K562 (cell line): ENCODE data around the gene SH3BP2. TPM values are rescaled to one million over a fixed set of nuclear protein-coding genes. Genes with fewer than 3 reads are reported as not detected.

Experiments used
- ATAC-seq: fragments of 200-7000 bp; cut with Tn5 transposase; 3 replicates; pipeline ENCODE4 v1.9.1; 2020; ENCODE audit warnings: moderate library complexity
- BruUV-seq: library from RNA; stranded (reverse); fragments of 400-500 nt; replicated peaks from 2 replicates; lab custom pipeline; 2021; lab: Mats Ljungman, UMichigan
- CTCF ChIA-PET: fragments of 300-600 bp; formaldehyde crosslinking; extraction: SDS; loops from one replicate; lab custom pipeline; 2021; ENCODE audit warnings: low intra/inter-chr PET ratio; lab: Yijun Ruan, JAX
- POLR2A ChIA-PET: fragments of 300-600, 350-650 bp; sonication (Branson Sonifier 250); formaldehyde crosslinking; extraction: SDS; loops from one replicate; lab custom pipeline; 2021; ENCODE audit warnings: antibody characterized with exemption, inconsistent platforms; lab: Yijun Ruan, JAX
- DNase-seq, 4 experiments: peaks; one replicate each; pipeline versions ENCODE4 v3.0.0 to v3.0.0-alpha.2; 2011 to 2018; ENCODE audit warnings: low spot score in 3 of 4, mixed read lengths in 3 of 4; ENCODE audit errors: extremely low read depth in 1 of 4
- FAIRE-seq: peaks from 2 replicates; lab custom pipeline; 2011; peaks lifted over from hg19 to GRCh38; lab: Jason Lieb, UNC
- H2AFZ ChIP-seq: 2 replicates; pipeline ENCODE4 v1.6.0; 2011; ENCODE audit warnings: low read depth, low read length, control low read depth, inconsistent platforms
- H3K27ac ChIP-seq: fragments of 200-600 bp; 3 replicates; pipeline ENCODE4 v1.8.0; 2011; ENCODE audit warnings: low read depth, mild to moderate bottlenecking, control low read depth, inconsistent platforms, low read length, moderate library complexity, mixed read lengths; ENCODE audit errors: extremely low read depth
- H3K27me3 ChIP-seq, 2 experiments: fragments of 300-600 bp in 1 of 2; 2 replicates in 1 of 2; 3 replicates in 1 of 2; pipeline versions ENCODE4 v1.6.0 to v1.8.0; 2011; ENCODE audit warnings: inconsistent platforms in 2 of 2, low read length in 2 of 2, mild to moderate bottlenecking in 1 of 2, mixed read lengths in 1 of 2, moderate library complexity in 1 of 2; ENCODE audit not compliant: control insufficient read depth in 2 of 2, insufficient read depth in 2 of 2
- H3K36me3 ChIP-seq: fragments of 300-600 bp; 3 replicates; pipeline ENCODE4 v1.8.0; 2011; ENCODE audit warnings: mild to moderate bottlenecking, low read length, inconsistent platforms; ENCODE audit not compliant: control insufficient read depth, insufficient read depth
- H3K4me1 ChIP-seq, 2 experiments: fragments of 200-600 bp in 1 of 2; replicated peaks in 1 of 2; 2 replicates in 1 of 2; 3 replicates in 1 of 2; pipeline versions ENCODE4 v1.5.1 to v1.8.0; 2011; ENCODE audit warnings: inconsistent platforms in 2 of 2, low read length in 2 of 2, mild to moderate bottlenecking in 1 of 2, mixed read lengths in 1 of 2, moderate library complexity in 1 of 2; ENCODE audit not compliant: control insufficient read depth in 2 of 2, insufficient read depth in 2 of 2
- H3K4me2 ChIP-seq: 2 replicates; pipeline ENCODE4 v1.6.1; 2011; ENCODE audit warnings: low read length, control low read depth, inconsistent platforms, mixed read lengths; ENCODE audit not compliant: insufficient read depth
- H3K4me3 ChIP-seq: fragments of 200-600 bp; sonication (generic), shearing (Covaris generic); 2 replicates; pipeline ENCODE4 v1.5.1; 2016; ENCODE audit warnings: control low read depth, inconsistent platforms
- H3K79me2 ChIP-seq: fragments of 200-600 bp; 3 replicates; pipeline ENCODE4 v1.8.0; 2011; ENCODE audit warnings: low read length, inconsistent platforms; ENCODE audit not compliant: control insufficient read depth, insufficient read depth
- H3K9ac ChIP-seq, 2 experiments: 2 replicates each; pipeline versions ENCODE4 v1.6.0 to v1.6.1; 2011; ENCODE audit warnings: low read depth in 2 of 2, low read length in 2 of 2, control low read depth in 1 of 2, inconsistent platforms in 1 of 2, mild to moderate bottlenecking in 1 of 2, mixed read lengths in 1 of 2; ENCODE audit not compliant: insufficient read depth in 1 of 2
- H3K9me1 ChIP-seq: one replicate; pipeline ENCODE4 v1.6.0; 2011; ENCODE audit warnings: inconsistent platforms, mild to moderate bottlenecking, low read length, moderate library complexity; ENCODE audit not compliant: control insufficient read depth, insufficient read depth
- H3K9me3 ChIP-seq: replicated peaks from 2 replicates; pipeline ENCODE4 v1.5.1; 2011; ENCODE audit warnings: low read depth, low read length, inconsistent platforms; ENCODE audit not compliant: control insufficient read depth, insufficient read depth
- H4K20me1 ChIP-seq: replicated peaks from 2 replicates; pipeline ENCODE4 v1.6.1; 2011; ENCODE audit warnings: low read length, inconsistent platforms, mixed read lengths; ENCODE audit not compliant: control insufficient read depth, insufficient read depth
- ASH1L ChIP-seq: fragments of 450-650 bp; IDR thresholded peaks from 2 replicates; pipeline ENCODE4 v1.6.1; 2018; ENCODE audit warnings: borderline replicate concordance, mild to moderate bottlenecking, low read depth; ENCODE audit not compliant: partially characterized antibody
- CBX8 ChIP-seq: fragments of 200-600 bp; sonication (generic); IDR thresholded peaks from 2 replicates; pipeline ENCODE4 v1.6.1; 2012; ENCODE audit warnings: borderline replicate concordance, mixed run types, low read depth, mild to moderate bottlenecking, moderate library complexity, mixed read lengths, low read length, control low read depth, inconsistent platforms; ENCODE audit not compliant: poor library complexity, severe bottlenecking; ENCODE audit errors: extremely low read depth
- CHD1 ChIP-seq: fragments of 200-600 bp; sonication (generic); IDR thresholded peaks from one replicate; pipeline ENCODE4 v1.6.1; 2012; ENCODE audit warnings: mild to moderate bottlenecking, moderate library complexity, low read length, inconsistent platforms
- ILK ChIP-seq: fragments of 450-650 bp; IDR thresholded peaks from 2 replicates; pipeline ENCODE4 v1.6.1; 2016; ENCODE audit warnings: missing genetic modification characterization, low read depth, mild to moderate bottlenecking, missing compliant biosample characterization, moderate library complexity, borderline replicate concordance
- RHOXF2B ChIP-seq: fragments of 250-450 bp; sonication (Bioruptor Pico); conservative IDR thresholded peaks from 2 replicates; pipeline ENCODE4 v1.5.1; 2021
- SIN3A ChIP-seq, 2 experiments: fragments of 150-350 bp in 1 of 2; IDR thresholded peaks; 2 replicates each; pipeline ENCODE4 v1.6.1; 2011 to 2016; ENCODE audit warnings: borderline replicate concordance in 2 of 2, low read depth in 2 of 2, low read length in 2 of 2, mild to moderate bottlenecking in 2 of 2, moderate library complexity in 2 of 2; ENCODE audit not compliant: control insufficient read depth in 1 of 2
- TRIM24 ChIP-seq, 2 experiments: fragments of 450-650 bp; IDR thresholded peaks; 2 replicates each; pipeline ENCODE4 v1.6.1; 2016
- XRCC4 ChIP-seq: IDR thresholded peaks from one replicate; pipeline ENCODE4 v1.6.1; 2011; ENCODE audit not compliant: insufficient read depth, insufficient read length; ENCODE audit errors: extremely low read depth
- ZNF408 ChIP-seq: fragments of 250-450 bp; sonication (Bioruptor Pico); IDR thresholded peaks from 2 replicates; pipeline ENCODE4 v1.4.0; 2020; ENCODE audit warnings: low read depth, mild to moderate bottlenecking, moderate library complexity
- WGBS: fragments of 100-300 bp; shearing (Covaris generic); methylation state at CpG from one replicate; pipeline ENCODE4 v1.1.6; 2016; ENCODE audit warnings: low coverage, mixed read lengths; ENCODE audit not compliant: insufficient coverage; ENCODE audit errors: missing lambda C conversion rate; 5-methylcytosine and 5-hydroxymethylcytosine counted together
- in situ Hi-C: fragments of 300-500 bp; cut with MboI; formaldehyde crosslinking; loops from 4 replicates; pipeline ENCODE4 v1.15.0; 2018; ENCODE audit warnings: inconsistent platforms, mixed read lengths
- intact Hi-C: fragments of 100-400 bp; cut with micrococcal nuclease; formaldehyde crosslinking; loops from 2 replicates; pipeline ENCODE4 v1.14.2; 2022
- polyA plus RNA-seq, 8 experiments: library from polyadenylated mRNA; depleted of rRNA in 4 of 8; stranded (reverse) in 5 of 8; unstranded in 3 of 8; fragments of >200 nt; fragmentation: Nextera tagmentation in 2 of 8; fragmentation: Illumina TruSeq in 1 of 8; extraction: Ambion mirVana in 2 of 8; extraction: Trizol in 1 of 8; gene quantifications; 2 replicates each; pipeline versions ENCODE4 v1.2.1 to v1.2.3, GENCODE V29; 2011 to 2014; ENCODE audit warnings: inconsistent platforms in 1 of 8, missing spikeins in 1 of 8
- total RNA-seq, 7 experiments: library from RNA; depleted of rRNA in 6 of 7; stranded (reverse); fragments of >200 nt in 6 of 7; fragmentation: Illumina TruSeq in 2 of 7; extraction: Trizol in 2 of 7; gene quantifications; 2 replicates each; pipeline versions ENCODE4 v1.2.1 to v1.2.3, GENCODE V29; 2011 to 2021; ENCODE audit warnings: low replicate concordance in 1 of 7
- TF ChIP-seq, protein P1 (sequence below): sonication (generic); IDR thresholded peaks from 2 replicates; pipeline ENCODE4 v1.6.1; 2016

Gene SH3BP2
- total and polyA plus RNA-seq, 9 of the 15 experiments (the other 6 are each of a cell fraction or from before 2014, with no cell fraction given) = 0.34 to 16.0 (median 5.1) TPM

DNA sequence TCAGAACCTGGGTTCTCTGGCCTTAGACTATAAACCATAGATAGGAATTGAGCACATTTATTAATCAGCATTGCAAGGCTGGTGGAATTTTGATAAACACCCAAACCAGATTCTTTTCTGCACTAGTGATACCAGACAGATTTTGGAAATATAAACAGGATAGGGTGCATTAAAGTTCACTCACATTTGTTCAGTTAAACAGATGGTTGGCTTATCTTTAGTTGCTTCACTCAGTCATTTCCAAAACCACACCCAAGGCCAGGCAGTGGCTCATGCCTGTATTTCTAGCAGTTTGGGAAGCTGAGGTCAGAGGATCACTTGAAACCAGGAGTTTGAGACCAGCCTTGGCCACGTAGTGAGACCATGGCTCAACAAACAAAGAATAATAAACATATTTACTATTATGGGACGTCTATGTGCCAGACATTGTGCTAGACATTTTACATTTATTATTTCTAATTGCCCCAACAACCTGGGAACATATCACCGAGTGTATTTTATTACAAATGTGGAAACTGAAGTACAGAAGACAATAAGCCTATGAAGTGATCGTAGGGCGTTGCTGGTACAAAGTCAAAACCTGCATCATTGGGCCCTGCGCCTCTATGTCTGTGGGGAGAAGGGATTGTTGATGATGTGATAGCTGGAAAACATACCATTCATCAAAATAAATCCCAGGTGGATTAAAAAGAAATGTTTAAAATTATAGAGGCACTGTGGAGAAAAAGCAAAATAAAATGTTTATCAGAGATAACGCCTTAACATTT is 65.7 kb downstream of the SH3BP2 start (continued):
- no peak for TF ChIP-seq SIN3A (IDR thresholded peaks at IDR 0.05; ENCODE audit: borderline replicate concordance in 2 of 2, control insufficient read depth in 1 of 2, low read depth in 2 of 2, low read length in 2 of 2)
- TF ChIP-seq CBX8 = no peak
- peak; percentile 34 to 63; a peak in 2 of 4 replicates for TF ChIP-seq TRIM24 (IDR thresholded peaks at IDR 0.05)
- no peak for TF ChIP-seq ILK (tag)
- TF ChIP-seq RHOXF2B (CRISPR knock-in tag) = no peak
- TF ChIP-seq, all 486 proteins: peak for 49

DNA sequence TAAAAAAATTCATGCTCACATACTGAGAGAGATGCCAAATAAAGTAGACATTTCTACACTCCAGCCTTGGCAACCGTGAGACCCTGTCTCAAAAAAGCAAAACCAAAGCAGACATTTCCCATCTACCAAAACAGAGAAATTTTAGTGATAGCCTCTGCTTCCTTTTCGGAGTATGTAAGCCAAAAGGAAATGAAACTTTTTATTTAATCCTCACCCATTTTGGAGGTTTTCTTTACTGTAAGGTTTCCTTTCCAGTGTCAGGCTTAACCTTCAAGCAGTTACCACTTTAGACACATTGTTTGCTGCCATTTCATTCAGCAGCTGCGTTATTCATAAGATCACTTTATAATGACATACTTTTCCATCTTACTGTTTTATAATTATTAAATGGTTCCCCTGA is 66.6 kb downstream of the SH3BP2 start:
- Histone ChIP-seq H3K27ac (no peak overlapping the region), H3K4me2 (no peak overlapping the region), H4K20me1 (peaks cover 41% of the 10 kb centered on the region), H3K9me3 (no peaks in the 10 kb centered on the region), H3K27me3 (no peaks in the 10 kb centered on the region), H3K9me1 (no peaks in the 10 kb centered on the region), H3K4me1 (peaks cover 15 to 34% of the 10 kb centered on the region in 2 experiments), H3K9ac (no peak overlapping the region), H3K4me3 (no peak overlapping the region), H3K36me3 (peaks cover 12% of the 10 kb centered on the region; the same call in 2 of the 3 replicates), H3K79me2 (peaks cover 95% of the 10 kb centered on the region), H2AFZ (no peak overlapping the region)
- ChIA-PET POLR2A (interaction anchor here (0.6 to 4.2 kb wide), 3 partner anchors 8 to 34 kb away, joined by 3 to 16 read pairs (median 6); no protein-coding TSS in a partner anchor), CTCF (interaction anchor here (0.6 kb wide), 1 partner anchor 89 kb away, joined by 3 read pairs; no protein-coding TSS in a partner anchor)
- FAIRE-seq = no peak
- ATAC-seq = no peak
- DNase-seq = no peak
- intact Hi-C loops = no loop called here
- BruUV-seq = TSS peak; percentile 8
- 80% methylated on average over 3 of the region's 3 CpGs for WGBS
- in situ Hi-C loops = no loop called here
- TF ChIP-seq ASH1L = no peak
- TF ChIP-seq, protein P1, sequence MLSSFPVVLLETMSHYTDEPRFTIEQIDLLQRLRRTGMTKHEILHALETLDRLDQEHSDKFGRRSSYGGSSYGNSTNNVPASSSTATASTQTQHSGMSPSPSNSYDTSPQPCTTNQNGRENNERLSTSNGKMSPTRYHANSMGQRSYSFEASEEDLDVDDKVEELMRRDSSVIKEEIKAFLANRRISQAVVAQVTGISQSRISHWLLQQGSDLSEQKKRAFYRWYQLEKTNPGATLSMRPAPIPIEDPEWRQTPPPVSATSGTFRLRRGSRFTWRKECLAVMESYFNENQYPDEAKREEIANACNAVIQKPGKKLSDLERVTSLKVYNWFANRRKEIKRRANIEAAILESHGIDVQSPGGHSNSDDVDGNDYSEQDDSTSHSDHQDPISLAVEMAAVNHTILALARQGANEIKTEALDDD = 0 out of 2 replicates have a peak, but pooled peaks have one; percentile 19
- TF ChIP-seq XRCC4 = no peak
- TF ChIP-seq ZNF408 (CRISPR knock-in tag) = no peak
- TF ChIP-seq CHD1 = no peak
